Muscle of back (tissue), 11 donors: Measurements from ENCODE around the gene ANKH. TPM values are rescaled to one million over a fixed set of nuclear protein-coding genes. Genes with fewer than 3 reads are reported as not detected.
"Not testable (repeated sequence)": the region's sequence is repeated elsewhere in the genome, so short reads cannot be mapped to it uniquely, and the experiment has no call there.

Experiments used
- DNase-seq, 3 donors: peaks; one replicate each; pipeline versions ENCODE4 v3.0.0 to v3.0.0-alpha.2; 2013
- polyA plus RNA-seq, 10 donors: library from polyadenylated mRNA; unstranded; fragments of 120-200 nt; gene quantifications; one replicate each; pipeline ENCODE4 v1.2.1, GENCODE V29; 2013; ENCODE audit not compliant: insufficient read length in 10 of 10

The ANKH gene
- polyA plus RNA-seq, 10 donors, result 12.5 to 25.9 (median 18.3) TPM

DNA sequence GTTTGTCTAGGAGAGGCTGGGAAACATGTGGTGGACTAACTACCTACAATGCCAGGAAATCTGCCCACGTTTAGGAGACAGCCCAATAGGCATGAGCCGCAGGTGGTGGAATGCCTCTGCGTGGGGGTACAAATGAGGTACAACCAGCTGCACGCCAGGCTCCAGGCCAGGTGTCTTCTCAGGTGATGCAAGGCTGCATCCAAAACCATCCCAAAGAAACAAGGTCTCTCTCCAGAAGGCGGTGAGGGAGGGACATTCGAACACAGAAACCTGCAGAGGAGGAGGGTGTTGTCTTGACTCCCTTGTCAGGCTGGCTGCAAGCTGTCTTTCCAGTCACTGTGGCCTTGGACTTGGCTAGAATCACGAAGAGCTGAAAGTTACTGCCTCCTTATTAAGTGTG lies 11.6 kb downstream of the ANKH start:
- no peak for DNase-seq

DNA sequence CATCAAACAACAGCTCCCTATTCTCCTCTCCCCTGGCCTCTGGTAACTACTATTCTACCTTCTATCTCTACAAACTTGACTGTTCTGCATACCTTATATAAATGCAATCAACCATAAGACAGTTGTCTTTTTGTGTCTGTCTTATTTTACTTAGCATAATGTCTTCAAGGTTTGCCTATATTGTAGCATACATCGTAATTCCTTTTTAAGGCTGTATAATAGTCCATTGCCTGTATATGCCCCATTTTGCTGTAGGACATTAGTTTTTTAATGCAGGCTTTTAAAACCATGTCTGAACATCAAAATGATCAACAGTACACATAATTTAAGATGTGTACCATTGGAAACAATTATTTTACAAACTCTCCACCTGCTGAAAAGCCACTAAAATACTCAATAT lies 12.4 kb downstream of the ANKH start:
- DNase-seq, result no peak

DNA sequence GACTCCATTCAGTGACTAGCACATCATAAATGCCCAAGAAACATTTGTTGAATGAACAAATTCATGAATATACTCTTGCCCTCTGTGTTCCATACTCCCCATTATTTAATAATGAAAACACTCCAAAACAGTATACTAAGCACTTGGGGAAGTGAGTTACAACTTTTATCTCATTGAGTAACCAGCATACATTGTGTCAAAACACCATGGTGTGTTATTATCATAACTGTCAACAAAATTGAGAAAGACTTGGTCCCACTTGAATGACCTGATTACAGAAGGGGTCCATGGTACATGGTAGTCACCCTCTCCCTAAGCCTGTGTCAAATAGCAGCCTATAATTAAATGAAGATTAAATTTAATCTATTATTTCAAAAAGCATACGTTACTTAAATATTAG lies 16.2 kb downstream of the ANKH start:
- DNase-seq, result no peak

DNA sequence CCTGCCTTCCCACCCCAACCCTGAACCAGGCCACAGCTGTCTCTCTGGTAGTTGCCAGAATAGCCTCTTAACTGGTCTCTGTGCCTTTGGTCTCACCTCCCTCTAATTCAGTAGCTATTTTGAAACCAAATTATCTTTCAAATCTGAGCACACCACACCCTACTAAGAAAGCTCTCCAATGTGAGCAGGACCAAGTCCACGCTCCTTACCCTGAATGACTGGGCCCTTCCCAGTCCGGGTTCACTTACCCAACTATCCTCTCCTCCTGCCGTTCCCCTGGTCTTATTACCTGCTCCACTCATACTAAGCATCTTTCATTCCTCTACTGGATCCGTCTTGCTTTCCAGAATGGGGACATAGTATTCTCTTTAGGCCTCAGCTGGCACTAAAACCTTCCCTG lies 16.8 kb downstream of the ANKH start:
- DNase-seq, result no peak

DNA sequence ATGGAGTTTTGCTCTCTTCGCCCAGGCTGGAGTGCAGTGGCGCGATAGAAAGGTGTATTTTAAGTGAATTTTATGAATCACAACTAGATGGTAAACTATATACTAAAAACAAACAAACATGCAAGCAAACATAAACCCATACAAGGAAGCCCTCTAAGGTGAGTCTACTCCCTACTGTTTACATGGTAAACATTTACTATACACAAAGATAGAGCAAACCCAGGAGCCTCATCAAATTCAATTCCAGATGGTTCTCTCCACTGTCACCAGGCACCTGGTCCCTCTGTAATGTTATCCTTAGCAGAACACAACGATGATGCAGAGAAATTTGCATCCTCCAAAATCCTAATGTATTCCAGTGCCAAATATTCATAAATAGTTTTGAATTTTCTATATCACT lies 17.9 kb downstream of the ANKH start:
- no peak for DNase-seq

DNA sequence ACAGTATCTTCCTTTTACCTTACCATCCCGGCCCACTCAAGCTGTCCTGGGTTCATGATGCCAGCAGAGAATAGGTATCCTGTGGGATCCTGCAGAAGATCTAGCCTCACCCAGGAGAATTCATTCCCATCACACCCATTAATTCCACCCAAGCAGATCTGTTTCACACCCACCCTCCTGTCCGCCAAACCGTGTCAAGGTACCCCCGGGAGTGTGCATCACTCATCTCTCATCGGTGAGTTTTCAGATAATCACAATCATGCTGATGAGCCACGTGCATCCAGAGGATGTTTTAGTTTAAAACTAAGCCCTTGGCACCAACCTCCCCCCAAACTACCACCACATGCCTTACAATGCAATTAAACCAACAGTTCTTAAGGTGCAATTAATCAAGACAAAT lies 18.8 kb downstream of the ANKH start:
- DNase-seq, result no peak

DNA sequence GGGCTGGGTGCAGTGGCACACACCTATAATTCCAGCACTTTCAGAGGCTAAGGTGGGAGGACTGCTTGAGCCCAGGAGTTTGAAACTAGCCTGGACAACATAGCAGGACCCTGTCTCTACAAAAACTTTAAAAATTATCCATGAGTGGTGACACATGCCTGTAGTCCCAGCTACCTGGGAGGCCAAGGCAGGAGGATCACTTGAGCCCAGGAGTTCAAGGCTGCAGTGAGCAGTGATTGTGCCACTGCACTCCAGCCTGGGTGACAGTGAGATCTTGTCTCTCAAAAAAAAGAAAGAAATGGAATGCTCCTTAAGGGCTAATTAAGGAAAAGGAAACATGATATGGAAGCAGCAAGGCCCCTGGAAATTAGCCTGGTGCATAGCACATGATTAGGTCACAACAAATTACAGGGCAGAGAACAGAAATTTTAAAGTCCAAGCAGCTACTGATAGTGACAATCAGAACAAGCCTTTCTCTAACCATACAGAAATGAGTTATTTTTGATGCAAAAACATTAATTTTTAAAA lies 19.5 kb downstream of the ANKH start:
- DNase-seq, result no peak

DNA sequence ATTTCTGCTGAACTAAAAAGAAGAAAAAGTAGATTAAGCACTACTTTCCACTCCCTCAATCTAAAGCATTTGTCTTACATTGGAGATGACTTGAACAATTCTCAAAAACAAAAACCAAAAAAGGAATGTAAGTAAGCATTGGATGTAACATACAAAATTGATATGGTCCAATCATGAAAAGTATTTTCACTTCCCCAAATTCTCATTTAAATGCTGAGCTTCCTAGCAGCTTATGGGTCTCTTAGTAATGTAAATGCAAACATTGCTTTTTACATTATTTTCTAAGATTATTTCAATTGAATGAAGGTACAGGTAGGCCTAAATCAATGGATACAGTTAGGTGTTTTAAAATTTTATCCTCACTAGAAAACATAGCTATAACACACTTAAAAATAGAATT lies 20.0 kb downstream of the ANKH start:
- no peak for DNase-seq

DNA sequence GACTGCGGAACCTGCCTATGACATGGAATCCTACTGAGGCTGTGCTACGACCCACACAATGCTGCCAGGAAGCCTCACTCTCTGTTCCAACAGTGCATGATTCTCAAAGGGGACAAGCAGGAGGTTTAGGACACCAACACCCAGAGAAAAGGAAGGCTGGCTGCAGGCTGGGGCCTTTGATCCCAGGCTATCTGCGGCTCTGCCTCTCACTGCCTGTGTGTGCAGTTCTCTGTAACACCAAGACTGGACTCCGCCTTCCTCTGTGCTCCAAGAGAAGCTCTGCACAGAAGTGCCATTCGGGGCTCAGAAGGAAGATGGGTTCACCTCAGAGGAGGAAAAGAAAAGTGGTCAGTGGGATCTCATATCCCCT lies 20.5 kb downstream of the ANKH start:
- no peak for DNase-seq

DNA sequence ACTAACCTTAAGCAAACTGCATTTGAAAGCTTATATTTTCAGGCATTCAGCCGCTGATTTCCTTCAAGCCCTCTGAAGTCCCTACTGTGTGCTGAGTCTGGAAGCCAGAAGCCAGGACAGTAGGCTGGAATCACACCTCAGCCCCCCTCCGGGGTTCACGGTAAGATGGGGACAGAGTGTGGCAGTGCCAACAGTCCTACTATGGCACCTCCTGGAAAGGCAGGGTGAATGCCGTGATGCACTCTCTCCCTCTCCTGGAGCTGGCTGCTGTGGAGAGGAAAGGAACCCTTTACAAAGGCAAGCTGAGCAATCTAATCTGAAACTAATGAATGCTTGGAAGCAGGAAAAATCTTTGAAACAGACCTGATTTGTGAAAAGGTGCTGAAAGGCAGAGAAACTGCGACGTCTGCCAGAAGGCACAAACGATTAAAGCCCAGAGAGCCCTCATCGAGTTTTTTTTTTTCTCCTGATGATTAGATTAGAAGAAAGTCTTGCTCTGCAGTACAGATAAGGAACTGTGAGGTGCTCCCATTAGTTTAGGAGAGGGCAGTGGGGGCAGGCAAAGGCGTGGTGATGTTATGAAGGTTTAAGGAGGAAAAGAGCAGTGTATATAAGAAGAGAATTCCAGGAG lies 21.0 kb downstream of the ANKH start:
- DNase-seq, result no peak

DNA sequence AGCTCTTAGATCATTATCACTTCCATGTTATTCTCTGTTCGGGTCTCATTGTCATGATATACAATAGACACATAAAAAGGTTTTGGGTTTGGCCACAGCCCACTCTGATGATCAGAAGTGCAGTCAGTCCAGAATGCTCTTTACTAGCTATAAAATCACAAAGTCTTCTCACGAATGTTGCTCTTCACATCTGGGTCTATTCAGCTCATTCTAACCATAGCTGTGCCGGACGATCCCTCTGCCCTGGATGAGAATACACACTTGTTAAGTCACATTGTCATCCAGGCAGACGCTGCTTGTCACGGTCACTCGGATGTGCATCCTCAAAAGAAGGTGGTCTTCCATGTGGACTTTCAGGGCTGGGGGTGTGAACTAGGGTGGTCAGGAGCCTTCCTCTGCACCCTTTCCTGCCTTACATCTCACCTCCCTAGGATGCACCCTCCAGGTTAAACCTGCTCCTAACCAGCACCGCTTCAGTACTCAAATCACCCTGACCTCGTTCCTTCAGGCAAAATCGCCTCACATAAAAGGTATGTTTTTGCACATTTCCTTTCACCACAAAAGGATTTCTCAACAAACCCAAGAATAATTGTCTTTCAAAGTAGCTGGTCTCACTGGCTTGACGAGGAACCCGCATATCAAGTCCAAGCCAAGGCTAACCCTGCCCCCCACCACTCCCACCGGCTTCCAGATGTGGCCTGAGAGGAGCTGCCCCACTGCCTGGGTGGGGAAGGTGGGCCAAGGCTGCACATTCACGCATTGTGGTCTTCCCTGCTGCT lies 21.9 kb downstream of the ANKH start:
- no peak for DNase-seq

DNA sequence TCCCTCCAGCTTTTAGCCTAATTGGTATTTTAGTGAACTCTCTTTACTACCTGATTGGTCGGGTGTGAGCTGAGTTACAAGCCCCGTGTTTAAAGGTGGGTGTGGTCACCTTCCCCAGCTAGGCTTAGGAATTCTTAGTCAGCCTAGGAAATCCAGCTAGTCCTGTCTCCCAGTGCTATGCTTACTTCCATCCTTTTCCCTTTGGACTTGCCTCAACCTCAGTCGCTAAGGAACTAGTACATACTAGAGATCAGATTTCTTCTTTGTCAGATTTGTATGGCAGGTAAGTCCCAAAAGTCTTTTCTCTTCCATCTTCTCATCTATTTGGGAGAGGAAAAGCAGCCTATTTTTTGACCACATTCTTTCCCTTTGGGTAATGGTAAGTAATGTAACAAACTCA lies 22.6 kb downstream of the ANKH start:
- DNase-seq, result not testable (repeated sequence)

DNA sequence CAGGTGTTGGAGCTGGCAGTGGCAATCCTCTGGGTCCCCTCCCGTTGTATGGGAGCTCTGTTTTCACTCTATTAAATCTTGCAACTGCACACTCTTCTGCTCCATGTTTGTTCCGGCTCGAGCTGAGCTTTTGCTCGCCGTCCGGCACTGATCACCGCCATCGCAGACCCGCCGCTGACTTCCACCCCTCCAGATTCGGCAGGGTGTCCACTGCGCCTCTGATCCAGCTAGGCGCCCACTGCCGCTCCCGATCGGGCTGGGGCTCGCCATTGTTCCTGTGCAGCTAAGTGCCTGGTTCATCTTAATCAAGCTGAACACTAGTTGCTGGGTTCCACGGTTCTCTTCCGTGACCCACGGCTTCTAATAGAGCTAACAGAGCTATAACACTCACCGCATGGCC lies 23.2 kb downstream of the ANKH start:
- no peak for DNase-seq

DNA sequence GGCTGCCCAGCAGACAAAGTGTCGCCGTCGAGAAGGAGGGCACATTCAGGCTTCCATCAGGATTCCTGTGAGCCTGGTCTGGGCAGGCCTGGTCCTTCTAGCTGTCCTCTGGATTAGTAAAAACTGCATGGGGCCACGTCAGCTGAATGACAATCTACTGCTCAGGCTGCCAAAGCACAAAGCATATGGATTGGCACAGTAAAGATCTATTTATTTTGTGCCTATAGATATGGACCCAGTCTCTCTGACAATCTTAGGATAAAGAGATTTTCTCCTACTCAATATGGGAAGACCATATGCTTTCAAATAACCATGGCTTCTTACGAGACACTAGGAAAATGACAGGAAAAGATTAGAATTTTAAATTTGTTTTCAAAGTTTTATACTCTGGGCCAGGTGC lies 24.1 kb downstream of the ANKH start:
- DNase-seq, result no peak

DNA sequence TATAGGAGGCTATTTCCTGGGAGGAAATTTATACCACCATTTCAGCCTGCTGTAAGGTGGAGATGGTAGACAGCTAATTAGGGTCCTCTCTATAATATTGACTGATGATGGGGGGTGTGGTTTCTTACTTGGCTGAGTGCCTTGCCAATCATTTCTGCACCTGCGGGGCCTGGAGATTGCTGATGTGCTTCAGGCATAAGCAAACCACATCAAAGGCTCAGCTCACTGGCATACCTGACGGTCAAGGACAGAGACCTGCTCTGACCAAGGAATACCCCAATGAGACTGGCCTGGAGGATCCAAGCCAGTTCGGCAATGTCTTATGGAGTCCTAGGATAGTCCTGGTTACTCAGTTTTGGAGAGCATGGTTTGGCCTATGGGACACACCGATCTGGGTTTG lies 29.5 kb downstream of the ANKH start:
- DNase-seq, result no peak

DNA sequence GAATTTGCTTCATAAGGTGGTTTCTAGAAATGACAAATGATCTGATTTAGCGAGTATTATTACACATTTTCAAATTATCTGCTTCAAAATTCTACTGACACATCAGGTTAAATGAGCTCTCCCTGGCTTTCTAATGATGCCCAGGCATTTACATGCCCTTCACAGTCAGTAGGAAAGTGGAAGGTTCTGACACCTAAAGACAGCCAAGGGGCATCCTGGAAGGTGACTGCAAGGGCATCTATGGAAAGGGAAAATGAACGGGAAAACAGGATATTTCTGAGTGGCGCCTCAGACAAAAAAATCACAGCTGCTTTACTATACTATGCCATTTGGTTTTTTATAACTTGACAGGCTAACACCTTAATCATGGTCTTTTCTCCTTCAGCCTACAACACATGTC lies 31.0 kb downstream of the ANKH start:
- DNase-seq, result no peak

DNA sequence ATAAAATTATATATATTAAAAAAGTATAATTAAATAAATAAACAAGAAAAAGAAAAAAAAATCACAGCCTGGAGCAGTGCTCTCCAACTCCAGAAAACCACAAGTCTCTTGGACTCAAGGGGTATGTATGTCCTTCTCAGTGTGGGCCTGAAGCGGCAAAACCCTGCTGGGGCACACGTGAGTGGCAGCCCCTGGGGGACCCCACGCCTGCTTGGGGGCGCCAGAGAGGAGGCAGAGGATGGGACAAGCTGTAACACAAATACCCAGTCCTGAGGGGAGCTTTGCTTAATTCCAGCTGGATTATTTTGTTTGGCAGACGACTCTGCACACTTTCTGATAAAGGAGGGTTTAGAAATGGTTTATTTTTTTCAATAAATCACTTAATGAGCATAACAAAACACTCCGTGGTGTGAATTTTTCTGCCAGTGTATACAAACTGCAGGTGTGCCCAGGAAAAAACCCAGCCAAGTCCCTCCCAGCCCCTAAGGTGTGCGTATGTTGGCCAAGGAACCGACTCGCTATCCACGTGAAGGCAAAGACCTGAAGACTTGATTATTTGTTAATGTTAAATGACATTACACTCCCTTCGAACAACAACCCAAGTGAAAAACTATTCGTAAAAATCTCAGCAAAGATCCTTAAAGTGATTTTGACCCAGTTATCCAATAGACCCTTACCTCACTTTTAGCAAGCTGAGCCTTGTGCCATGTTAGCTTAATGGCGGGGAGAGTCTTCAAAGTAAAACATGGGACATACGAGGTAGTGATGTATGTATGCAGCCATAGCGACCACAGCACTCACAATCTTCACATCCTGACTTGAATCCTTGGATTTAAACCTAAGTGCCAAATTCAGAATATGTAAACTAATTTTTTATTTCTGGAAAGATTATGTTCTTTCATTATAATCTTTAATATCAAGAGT lies 32.9 kb downstream of the ANKH start:
- no peak for DNase-seq

DNA sequence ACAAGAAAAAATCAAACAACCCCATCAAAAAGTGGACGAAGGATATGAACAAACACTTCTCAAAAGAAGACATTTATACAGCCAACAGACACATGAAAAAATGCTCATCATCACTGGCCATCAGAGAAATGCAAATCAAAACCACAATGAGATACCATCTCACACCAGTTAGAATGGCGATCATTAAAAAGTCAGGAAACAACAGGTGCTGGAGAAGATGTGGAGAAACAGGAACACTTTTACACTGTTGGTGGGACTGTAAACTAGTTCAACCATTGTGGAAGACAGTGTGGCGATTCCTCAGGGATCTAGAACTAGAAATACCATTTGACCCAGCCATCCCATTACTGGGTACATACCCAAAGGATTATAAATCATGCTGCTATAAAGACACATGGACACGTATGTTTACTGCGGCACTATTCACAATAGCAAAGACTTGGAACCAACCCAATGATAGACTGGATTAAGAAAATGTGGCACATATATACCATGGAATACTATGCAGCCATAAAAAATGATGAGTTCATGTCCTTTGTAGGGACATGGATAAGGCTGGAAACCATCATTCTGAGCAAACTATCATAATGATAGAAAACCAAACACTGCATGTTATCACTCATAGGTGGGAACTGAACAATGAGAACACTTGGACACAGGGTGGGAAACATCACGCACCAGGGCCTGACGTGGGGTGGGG lies 34.0 kb downstream of the ANKH start:
- DNase-seq, result not testable (repeated sequence)

DNA sequence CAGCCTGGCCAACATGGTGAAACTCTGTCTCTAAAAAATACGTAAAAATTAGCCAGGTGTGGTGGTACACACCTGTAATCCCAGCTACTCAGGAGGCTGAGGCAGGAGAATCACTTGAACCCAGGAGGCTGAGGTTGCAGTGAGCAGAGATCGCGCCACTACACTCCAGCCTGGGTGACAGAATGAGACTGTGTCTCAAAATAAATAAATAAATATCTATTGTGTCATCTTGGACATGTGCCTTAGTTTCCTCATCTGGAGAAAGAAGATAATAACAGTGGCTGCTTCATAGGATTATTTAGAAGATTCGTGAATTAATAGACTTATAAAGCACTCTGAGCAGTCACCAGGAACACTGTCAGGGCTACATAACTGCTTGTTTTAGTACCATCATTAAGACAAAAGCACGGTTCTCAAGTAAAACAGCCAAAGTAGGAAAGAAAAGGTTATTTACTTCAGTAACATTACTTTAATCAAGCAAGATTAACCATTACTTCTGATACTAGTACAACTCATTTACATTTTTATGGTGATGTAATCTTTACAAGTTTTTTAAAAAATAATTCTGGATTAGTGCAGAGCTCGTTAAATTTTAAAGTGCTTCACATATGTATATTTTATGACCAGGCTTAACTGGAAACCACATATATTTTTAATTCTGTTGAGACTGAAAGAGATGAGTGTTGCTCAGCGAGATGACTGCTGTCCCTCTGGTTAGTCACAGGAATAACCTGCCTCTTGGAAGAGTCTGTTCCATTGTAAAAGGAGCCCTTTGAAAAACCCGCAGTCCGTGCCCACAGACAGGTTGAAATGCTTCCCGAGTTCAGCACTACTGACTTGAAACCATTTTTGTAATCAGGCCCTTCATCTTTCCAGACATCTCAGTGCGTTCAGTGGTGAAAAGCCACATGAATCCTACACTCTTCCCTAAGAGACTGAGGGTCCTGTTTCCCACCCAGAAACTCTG lies 36.7 kb downstream of the ANKH start:
- DNase-seq, result no peak

DNA sequence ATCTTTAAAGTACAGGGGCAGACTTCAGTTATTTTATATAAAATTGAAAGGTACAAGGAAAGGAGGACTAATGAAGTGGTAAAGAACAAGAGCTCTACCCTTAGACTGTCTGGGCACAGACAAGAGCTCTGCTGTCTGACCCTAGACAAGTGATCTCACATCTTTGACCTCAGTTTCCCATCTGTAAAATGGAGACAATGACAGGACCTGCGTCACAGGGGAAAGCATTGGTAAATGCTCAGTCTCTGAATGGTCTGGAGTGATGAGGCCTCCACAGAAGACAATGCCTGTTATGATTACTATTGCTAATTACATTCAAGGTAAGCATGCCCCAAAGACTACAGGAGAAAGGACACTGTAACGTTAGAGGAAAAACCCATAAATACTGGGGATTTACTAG lies 37.5 kb downstream of the ANKH start:
- no peak for DNase-seq

DNA sequence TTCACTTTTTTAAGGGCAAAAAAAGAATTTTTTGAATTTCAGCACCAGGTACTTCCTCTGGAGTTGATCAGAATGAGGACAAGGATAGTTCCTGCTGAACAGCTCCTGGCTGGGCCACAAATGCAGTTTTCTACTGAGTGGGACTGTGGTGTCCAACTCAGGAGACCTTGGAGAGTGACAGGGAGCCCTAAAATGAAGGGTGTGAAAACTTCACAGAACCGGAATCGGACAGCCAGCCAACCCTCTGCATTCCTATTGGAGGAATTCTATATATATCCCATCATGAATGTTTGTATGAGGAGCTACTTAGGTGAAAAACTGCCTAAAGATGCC lies 40.6 kb downstream of the ANKH start:
- no peak for DNase-seq
